ENCODE data around the gene GALR3.

- TF ChIP-seq CTCF (IDR thresholded peaks at IDR 0.05; ENCODE audit: poor library complexity): no peak
- TF ChIP-seq EZH2 (IDR thresholded peaks at IDR 0.05; ENCODE audit: borderline replicate concordance): no peak
- no peak for TF ChIP-seq EZH2phosphoT487 (IDR thresholded peaks at IDR 0.05; ENCODE audit: low read depth, severe bottlenecking, unreplicated experiment)
These were observed 4.1 kb upstream of the GALR3 start for GRCh38 chr22:37819105-37819433.
